ENCODE measurements around the gene S100PBP. TPM values are rescaled to one million over a fixed set of nuclear protein-coding genes. Genes with fewer than 3 reads are reported as not detected.

The S100PBP gene
- polyA plus RNA-seq, 2 of the 4 experiments (the other 2 are of a cell fraction): 16.1 to 41.9 TPM

GRCh38 chr1:32894681-32895080 lies 77.2 kb downstream of the S100PBP start:
- H3K4me2 ChIP-seq: no peak overlapping the region
- FAIRE-seq: no peak
- no peak overlapping the region for H3K4me3 ChIP-seq
- no peaks in the 10 kb centered on the region for H3K9me3 ChIP-seq
- DNase-seq (ENCODE audit: low read depth in 1 of 2, low spot score in 1 of 2): no peak
- no peak for TF ChIP-seq MAX (IDR thresholded peaks at IDR 0.05)
- no peak for TF ChIP-seq HDAC2 (IDR thresholded peaks at IDR 0.05)
- no peak for TF ChIP-seq ZSCAN20 (CRISPR knock-in tag; IDR thresholded peaks at IDR 0.05)
- no peak for TF ChIP-seq NPAS2 (CRISPR knock-in tag; IDR thresholded peaks at IDR 0.05; ENCODE audit: borderline replicate concordance)
- no peak overlapping the region for H3K27ac ChIP-seq
- POLR2A ChIA-PET: no interaction called here
- no peak for ATAC-seq
- 0 out of 3 replicates have a peak, but pooled peaks cover 3% of the 10 kb centered on the region for H3K4me1 ChIP-seq
- WGBS (ENCODE audit: missing lambda C conversion rate): 95% methylated on average over 3 of the region's 6 CpGs
- CTCF ChIA-PET: interaction anchor here (0.6 to 3.8 kb wide), 6 partner anchors 12 to 192 kb away, joined by 3 to 15 read pairs (median 4); partner anchors contain the start of gene FNDC5

- no peak overlapping the region for H3K4me2 ChIP-seq
These were observed 78.1 kb downstream of the S100PBP start for GRCh38 chr1:32895325-32896215.

More at GRCh38 chr1:32895325-32896215, 78.1 kb downstream of the S100PBP start:
- H3K4me3 ChIP-seq: no peak overlapping the region
- WGBS (ENCODE audit: missing lambda C conversion rate): 93% methylated on average over 17 of the region's 26 CpGs
- CTCF ChIA-PET: interaction anchor here (0.8 to 3.8 kb wide), 4 partner anchors 11 to 191 kb away, joined by 3 to 15 read pairs (median 6); no protein-coding TSS in a partner anchor
- H3K9me3 ChIP-seq: no peaks in the 10 kb centered on the region
- ATAC-seq (no peak), DNase-seq (ENCODE audit: low read depth in 1 of 2, low spot score in 1 of 2) (no peak), FAIRE-seq (no peak)
- H3K27ac ChIP-seq: no peak overlapping the region
- H3K4me1 ChIP-seq: 0 out of 3 replicates have a peak, but pooled peaks cover 3% of the 10 kb centered on the region
- no peak for TF ChIP-seq TP53 (CRISPR knock-in tag; IDR thresholded peaks at IDR 0.05)
- TF ChIP-seq RARB (CRISPR knock-in tag; IDR thresholded peaks at IDR 0.05): no peak
- no peak for TF ChIP-seq FOSL2 (IDR thresholded peaks at IDR 0.05)
- no peak for TF ChIP-seq FOSL2 (CRISPR knock-in tag; IDR thresholded peaks at IDR 0.05)
- no peak for TF ChIP-seq MAZ (IDR thresholded peaks at IDR 0.05; ENCODE audit: borderline replicate concordance, low read depth, low read length)
- no peak for TF ChIP-seq ELK1 (IDR thresholded peaks at IDR 0.05; ENCODE audit: low read depth, low read length)
- TF ChIP-seq E2F6 (IDR thresholded peaks at IDR 0.05; ENCODE audit: borderline replicate concordance, low read depth): no peak
- no peak for TF ChIP-seq BHLHE40 (IDR thresholded peaks at IDR 0.05; ENCODE audit: low read depth, low read length)
- no peak for TF ChIP-seq JUN (IDR thresholded peaks at IDR 0.05)
- no peak for TF ChIP-seq CBX8 (IDR thresholded peaks at IDR 0.05)
- no peak for TF ChIP-seq RAD21 (conservative IDR thresholded peaks at IDR 0.05 in 1 of 2, IDR thresholded peaks at IDR 0.05 in 1 of 2)
- TF ChIP-seq POLR2AphosphoS2 (conservative IDR thresholded peaks at IDR 0.05; ENCODE audit: low read length): no peak
- no peak for TF ChIP-seq MAFK (IDR thresholded peaks at IDR 0.05; ENCODE audit: partially characterized antibody)
- TF ChIP-seq HMGXB4 (CRISPR knock-in tag; IDR thresholded peaks at IDR 0.05; ENCODE audit: borderline replicate concordance): no peak
- TF ChIP-seq USF2 (IDR thresholded peaks at IDR 0.05): no peak
- POLR2A ChIA-PET: no interaction called here

Data from A549 (cell line).